Activated CD4-positive, alpha-beta T cell treated with anti-CD3 and anti-CD28 coated beads, Interleukin-2, amount 50 U/mL, for 4 hours (primary cell): ENCODE results near the gene MVP.
"Not testable (repeated sequence)": the region's sequence is repeated elsewhere in the genome, so short reads cannot be mapped to it uniquely, and the experiment has no call there.

Experiments used
- DNase-seq, 2 experiments: peaks; one replicate each; pipeline ENCODE4 v3.0.0-alpha.2; 2020

Gene MVP

DNA sequence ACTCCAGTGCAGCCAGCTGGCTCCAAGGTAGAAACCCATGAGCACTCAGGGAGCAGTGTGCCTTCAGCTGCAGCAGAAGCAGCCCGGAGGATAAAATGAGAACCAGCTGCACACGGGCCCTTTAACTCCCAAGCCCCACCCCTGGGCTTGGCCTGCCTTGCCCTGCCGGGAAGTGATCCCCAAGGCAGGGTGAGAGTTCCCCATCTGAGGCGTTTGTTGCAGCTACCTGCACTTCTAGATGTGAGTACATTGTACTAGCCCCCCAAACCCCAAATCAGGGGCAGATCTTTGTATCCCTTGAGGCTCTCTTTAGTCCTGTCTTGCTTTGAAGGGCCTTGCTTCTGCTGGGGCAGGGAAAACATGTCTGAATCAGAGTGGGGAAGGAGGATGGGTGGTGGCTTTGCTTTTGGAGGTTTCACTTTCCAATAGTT lies at the start of gene MVP:
MVP (plus strand) TSS at position 192 of the 431 bp plus-strand sequence. CDS start 10,088 bp downstream, outside the sequence.
- DNase-seq: peak in 1 of 2 experiments; percentile 40

GRCh38 chr16:29772330-29772729 lies 47.9 kb upstream of the MVP start:
- not testable (repeated sequence) for DNase-seq

GRCh38 chr16:29774730-29775129 lies 45.5 kb upstream of the MVP start:
- DNase-seq: no peak

- DNase-seq: no peak
These were observed 44.4 kb upstream of the MVP start for GRCh38 chr16:29775742-29776408.

- DNase-seq: no peak
These were observed 42.5 kb upstream of the MVP start, which contains the start of gene ZG16 for GRCh38 chr16:29777576-29778350. TSS of gene ZG16 (plus strand) at chr16:29778256. CDS start at chr16:29779267, 1,011 bp downstream.

DNA sequence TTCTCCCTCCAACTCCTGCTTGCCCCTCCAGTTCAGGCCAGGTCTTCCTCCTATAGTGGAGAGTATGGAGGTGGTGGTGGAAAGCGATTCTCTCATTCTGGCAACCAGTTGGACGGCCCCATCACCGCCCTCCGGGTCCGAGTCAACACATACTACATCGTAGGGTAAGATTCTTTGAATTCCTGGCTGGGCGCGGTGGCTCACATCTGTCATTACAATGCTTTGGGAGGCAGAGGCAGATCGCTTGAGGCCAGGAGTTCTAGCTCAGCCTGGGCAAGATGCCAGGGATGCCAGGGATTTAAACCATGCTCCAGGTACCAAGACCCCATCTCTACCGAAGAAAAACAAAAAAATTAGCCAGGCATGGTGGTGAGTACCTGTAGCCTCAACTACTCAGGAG lies 40.8 kb upstream of the MVP start:
- no peak for DNase-seq

DNA sequence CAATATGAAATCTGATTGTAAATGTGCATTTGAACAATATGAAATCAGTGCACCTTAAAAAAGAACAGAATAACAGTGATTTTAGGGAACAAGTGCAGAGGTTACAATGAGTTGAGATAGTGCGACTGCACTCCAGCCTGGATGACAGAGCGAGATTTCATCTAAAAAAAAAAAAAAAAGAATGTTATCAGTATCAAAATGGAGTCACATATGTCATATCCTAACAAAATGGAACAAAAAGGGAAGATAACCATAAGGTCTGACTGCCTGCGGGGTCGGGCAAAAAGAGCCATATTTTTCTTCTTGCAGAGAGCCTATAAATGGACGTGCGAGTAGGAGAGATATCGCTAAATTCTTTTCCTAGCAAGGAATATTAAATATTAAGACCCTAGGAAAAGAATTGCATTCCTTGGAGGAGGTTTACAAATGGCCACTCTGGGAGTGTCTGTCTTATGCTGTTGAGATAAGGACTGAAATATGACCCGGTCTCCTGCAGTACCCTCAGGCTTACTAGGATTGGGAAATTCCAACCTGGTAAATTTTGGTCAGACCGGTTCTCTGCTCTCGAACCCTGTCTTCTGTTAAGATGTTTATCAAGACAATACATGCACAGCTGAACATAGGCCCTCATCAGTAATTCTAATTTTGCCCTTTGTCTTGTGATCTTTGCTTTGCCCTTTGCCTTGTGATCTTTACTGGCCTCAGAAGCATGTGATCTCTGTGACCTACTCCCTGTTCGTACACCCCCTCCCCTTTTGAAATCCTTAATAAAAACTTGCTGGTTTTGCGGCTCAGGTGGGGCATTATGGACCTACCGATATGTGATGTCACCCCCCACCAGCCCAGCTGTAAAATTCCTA lies 36.9 kb upstream of the MVP start:
- DNase-seq: not testable (repeated sequence)

DNA sequence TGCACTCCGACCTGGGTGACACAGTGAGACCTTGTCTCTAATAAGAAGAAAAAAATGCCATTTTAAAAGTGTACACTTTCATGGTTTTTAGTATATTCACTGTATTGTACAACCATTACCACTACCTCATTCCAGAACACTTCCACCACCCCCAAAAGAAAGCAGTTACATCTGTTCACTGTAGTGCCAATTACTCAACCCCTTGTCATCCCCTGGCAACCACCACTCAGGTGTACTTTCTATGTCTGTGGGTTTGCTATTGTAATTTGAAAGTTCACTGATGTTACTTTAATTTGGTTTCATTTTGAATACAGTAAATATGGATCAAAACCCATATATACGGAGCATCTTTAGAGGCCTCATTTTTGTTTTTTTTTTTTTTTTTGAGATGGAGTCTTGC lies 36.1 kb upstream of the MVP start:
- peak in 1 of 2 experiments; percentile 8 for DNase-seq

GRCh38 chr16:29784901-29785500 lies 35.3 kb upstream of the MVP start:
- DNase-seq: peak; percentile 71 to 74

DNA sequence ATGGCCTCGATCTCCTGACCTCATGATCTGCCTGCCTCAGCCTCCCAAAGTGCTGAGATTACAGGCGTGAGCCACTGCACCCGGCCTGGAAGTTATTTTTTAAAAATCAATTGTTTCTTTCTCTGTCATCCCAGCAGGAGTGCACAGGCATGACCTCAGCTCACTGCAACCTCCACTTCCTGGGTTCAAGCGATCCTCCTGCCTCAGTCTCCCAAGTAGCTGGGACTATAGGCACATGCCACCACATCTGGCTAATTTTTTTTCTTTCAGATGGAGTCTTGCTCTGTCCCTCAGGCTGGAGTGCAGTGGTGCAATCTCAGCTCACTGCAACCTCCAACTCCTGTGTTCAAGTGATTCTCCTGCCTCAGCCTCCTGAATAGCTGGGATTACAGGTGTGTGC lies 33.1 kb upstream of the MVP start:
- DNase-seq: not testable (repeated sequence)

- DNase-seq: no peak
These were observed 30.5 kb upstream of the MVP start for GRCh38 chr16:29789775-29790182.

DNA sequence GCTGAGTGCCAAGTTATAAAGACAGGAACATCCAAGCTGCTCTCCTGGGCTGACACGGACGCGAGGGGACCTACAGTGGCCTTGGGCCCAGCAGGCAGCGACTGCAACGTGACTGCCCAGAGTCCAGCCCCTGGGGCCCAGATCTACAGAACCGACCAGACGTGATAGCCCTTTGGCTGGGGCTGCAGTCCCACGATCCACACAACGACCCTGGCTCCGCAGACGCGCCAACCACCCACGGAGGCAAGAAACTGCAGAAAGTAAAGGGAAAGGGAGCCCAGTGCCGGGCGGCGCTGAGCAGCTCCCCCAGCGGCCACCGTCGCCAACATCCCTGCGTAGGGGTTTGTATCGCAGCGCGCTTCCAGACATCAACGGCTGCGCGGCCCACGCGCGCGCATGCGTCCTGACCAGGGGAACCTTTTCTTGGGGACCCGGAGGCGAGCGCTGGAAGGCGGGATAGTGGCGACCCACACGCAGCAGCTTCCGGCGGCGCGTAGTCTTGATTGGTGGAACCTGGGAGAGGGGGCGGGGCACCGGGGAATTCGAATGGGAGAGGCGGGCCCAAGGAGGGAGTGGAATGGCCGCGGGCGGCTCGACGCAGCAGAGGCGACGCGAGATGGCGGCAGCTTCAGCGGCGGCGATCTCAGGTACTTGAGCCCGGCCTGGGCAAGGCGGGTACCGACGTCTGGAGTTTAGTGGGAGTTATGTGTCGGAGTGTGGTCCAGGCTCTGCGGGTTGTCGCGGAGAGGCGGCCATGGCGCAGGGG lies 29.9 kb upstream of the MVP start, which contains the start of gene KIF22:
KIF22 (plus strand) TSS at position 569 of the 766 bp plus-strand sequence; CDS start at position 578, 9 bp downstream.
- peak; percentile 99 for DNase-seq

GRCh38 chr16:29790949-29791844 lies 29.1 kb upstream of the MVP start:
- DNase-seq: no peak

GRCh38 chr16:29791845-29792807 lies 28.1 kb upstream of the MVP start:
- no peak for DNase-seq

GRCh38 chr16:29793153-29793552 lies 27.1 kb upstream of the MVP start:
- DNase-seq: not testable (repeated sequence)

- DNase-seq: no peak
These were observed 26.0 kb upstream of the MVP start for GRCh38 chr16:29794231-29794710.

DNA sequence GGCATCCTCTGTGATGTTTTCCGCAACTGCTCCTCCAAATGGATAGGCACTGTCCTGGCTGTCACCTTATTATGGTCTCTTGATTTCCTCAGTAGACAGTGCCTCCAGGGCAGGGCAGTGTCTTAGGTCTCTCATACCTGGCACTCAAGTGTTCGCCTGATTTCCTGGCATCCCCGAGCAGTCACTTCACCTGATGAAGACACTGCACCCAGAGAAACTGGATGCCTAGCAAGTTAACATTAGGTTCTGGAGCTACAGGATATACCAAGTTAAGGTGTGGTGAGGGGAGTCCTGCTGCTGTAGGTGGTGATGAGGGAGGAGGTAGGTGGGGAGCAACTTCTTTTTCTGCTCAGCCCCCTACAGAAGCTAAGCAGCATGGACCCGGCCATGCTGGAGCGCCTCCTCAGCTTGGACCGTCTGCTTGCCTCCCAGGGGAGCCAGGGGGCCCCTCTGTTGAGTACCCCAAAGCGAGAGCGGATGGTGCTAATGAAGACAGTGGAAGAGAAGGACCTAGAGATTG lies 17.8 kb upstream of the MVP start:
- no peak for DNase-seq

DNA sequence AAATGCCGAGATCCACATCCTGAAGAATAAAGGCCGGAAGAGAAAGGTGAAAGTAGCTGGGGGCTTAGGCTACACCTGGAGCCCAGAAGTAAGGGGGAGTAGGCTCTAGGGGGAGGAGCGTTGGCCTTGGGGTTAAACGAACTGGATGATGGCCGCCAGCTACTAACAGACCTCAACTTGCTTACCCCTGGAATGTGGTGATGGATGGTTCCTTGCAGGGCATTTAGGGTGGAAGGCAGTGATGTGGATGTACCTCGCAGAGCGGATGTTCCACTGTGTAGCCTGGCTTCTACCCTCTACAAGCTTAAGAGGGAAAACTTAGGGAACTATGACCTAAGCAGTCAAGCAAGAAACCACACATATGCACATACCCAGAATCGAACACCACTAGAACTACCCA lies 16.2 kb upstream of the MVP start:
- DNase-seq: no peak
